ENCODE data around the gene CDH23. TPM values are rescaled to one million over a fixed set of nuclear protein-coding genes. Genes with fewer than 3 reads are reported as not detected.

CDH23 gene
- total and polyA plus RNA-seq, 2 donors (not counting 1 experiment from before 2014, with no cell fraction given), result 0.37 to 0.89 TPM

- no peaks in the 10 kb centered on the region for H3K79me2 ChIP-seq (ENCODE audit: control insufficient read depth, insufficient read depth, low read length)
- H3K9ac ChIP-seq (ENCODE audit: low read length), result no peak overlapping the region
- CTCF ChIA-PET, result interaction anchor here (1.3 kb wide), 1 partner anchor 19 kb away, joined by 3 read pairs; no protein-coding TSS in a partner anchor
- DNase-seq (no peak), ATAC-seq (ENCODE audit: low read depth) (no peak)
- peaks cover 0 to 11% of the 10 kb centered on the region in 2 donors for H3K4me1 ChIP-seq (ENCODE audit: control insufficient read depth in 2 of 2, insufficient read depth in 2 of 2, low read length in 2 of 2)
- intact Hi-C loops (cut with micrococcal nuclease), result no loop called here
- peaks cover 9% of the 10 kb centered on the region for H3K4me1 Mint-ChIP-seq
- H3K27me3 ChIP-seq (replicated peaks in 1 of 4; ENCODE audit: control extremely low read depth in 1 of 4, control insufficient read depth in 3 of 4, insufficient read depth in 4 of 4, low read length in 3 of 4), result peaks cover 0 to 2% (median 0%) of the 10 kb centered on the region in 4 experiments
- H3K9me3 ChIP-seq (ENCODE audit: control extremely low read depth in 1 of 3, control insufficient read depth in 2 of 3, insufficient read depth in 1 of 3, low read length in 2 of 3), result no peaks in the 10 kb centered on the region
- no peak overlapping the region for H3K4me3 Mint-ChIP-seq
- H3K36me3 ChIP-seq (replicated peaks in 1 of 2; ENCODE audit: control extremely low read depth in 1 of 2, control insufficient read depth in 1 of 2, extremely low read depth in 1 of 2, insufficient read depth in 2 of 2, low read length in 1 of 2), result no peaks in the 10 kb centered on the region
- no peaks in the 10 kb centered on the region for H3K9me3 Mint-ChIP-seq (ENCODE audit: insufficient read depth)
- WGBS (ENCODE audit: insufficient coverage), result 70% methylated on average over 12 of the region's 12 CpGs
- no peak overlapping the region for H3K27ac Mint-ChIP-seq
- H3K4me3 ChIP-seq (ENCODE audit: control extremely low read depth in 1 of 5, extremely low read depth in 1 of 5, insufficient read depth in 1 of 5, low read depth in 2 of 5, low read length in 4 of 5), result no peak overlapping the region
- H3K27me3 Mint-ChIP-seq, result peaks cover 6% of the 10 kb centered on the region
- no peak overlapping the region for H3K27ac ChIP-seq (ENCODE audit: low read length in 2 of 2)
- H2AFZ ChIP-seq (ENCODE audit: insufficient read depth, low read depth, low read length, poor library complexity, severe bottlenecking), result no peak overlapping the region
- no peak overlapping the region for H3K4me2 ChIP-seq (replicated peaks; ENCODE audit: low read depth, low read length, poor library complexity, severe bottlenecking)
- TF ChIP-seq CTCF (IDR thresholded peaks at IDR 0.05), result no peak
- no peak for TF ChIP-seq EZH2 (IDR thresholded peaks at IDR 0.05; ENCODE audit: borderline replicate concordance, insufficient read depth, low read depth, low read length, poor library complexity, severe bottlenecking)
- no peaks in the 10 kb centered on the region for H4K20me1 ChIP-seq (ENCODE audit: control insufficient read depth, insufficient read depth, low read length, poor library complexity, severe bottlenecking)
- POLR2A ChIA-PET, result no interaction called here
Observed at GRCh38 chr10:71621231-71622153, 224.8 kb downstream of the CDH23 start.

DNA sequence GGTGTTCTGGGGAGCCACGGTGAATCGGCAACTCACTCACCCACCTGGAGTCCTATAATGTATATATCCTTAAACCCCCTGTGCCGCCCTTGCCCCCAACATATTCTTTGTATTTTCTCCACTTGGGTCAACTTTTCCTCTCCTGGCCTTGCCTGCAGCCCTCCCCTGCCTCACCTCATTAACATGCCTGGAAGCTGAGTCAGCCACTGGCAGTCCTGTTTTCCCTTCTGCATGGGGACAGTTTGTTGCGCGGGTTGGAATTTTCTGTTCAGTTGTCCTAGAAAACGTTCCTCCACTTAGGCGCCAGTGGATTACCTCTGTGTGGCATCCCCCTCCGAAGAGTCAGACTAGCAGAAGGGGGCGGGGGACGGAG, 225.4 kb downstream of the CDH23 start:
- Mint-ChIP-seq H3K4me3 (no peak overlapping the region), H3K9me3 (ENCODE audit: insufficient read depth) (no peaks in the 10 kb centered on the region), H3K27ac (no peak overlapping the region), H3K4me1 (peaks cover 9% of the 10 kb centered on the region), H3K27me3 (peaks cover 8% of the 10 kb centered on the region)
- H3K4me2 ChIP-seq (replicated peaks; ENCODE audit: low read depth, low read length, poor library complexity, severe bottlenecking), result no peak overlapping the region
- no peaks in the 10 kb centered on the region for H4K20me1 ChIP-seq (ENCODE audit: control insufficient read depth, insufficient read depth, low read length, poor library complexity, severe bottlenecking)
- H3K4me3 ChIP-seq (ENCODE audit: control extremely low read depth in 1 of 5, extremely low read depth in 1 of 5, insufficient read depth in 1 of 5, low read depth in 2 of 5, low read length in 4 of 5), result no peak overlapping the region
- no peak overlapping the region for H3K9ac ChIP-seq (ENCODE audit: low read length)
- 96% methylated on average over 10 of the region's 10 CpGs for WGBS (ENCODE audit: insufficient coverage)
- H3K79me2 ChIP-seq (ENCODE audit: control insufficient read depth, insufficient read depth, low read length), result no peaks in the 10 kb centered on the region
- H3K4me1 ChIP-seq (ENCODE audit: control insufficient read depth in 2 of 2, insufficient read depth in 2 of 2, low read length in 2 of 2), result peaks cover 0 to 11% of the 10 kb centered on the region in 2 donors
- no peak overlapping the region for H3K27ac ChIP-seq (ENCODE audit: low read length in 2 of 2)
- no peaks in the 10 kb centered on the region for H3K36me3 ChIP-seq (replicated peaks in 1 of 2; ENCODE audit: control extremely low read depth in 1 of 2, control insufficient read depth in 1 of 2, extremely low read depth in 1 of 2, insufficient read depth in 2 of 2, low read length in 1 of 2)
- no peaks in the 10 kb centered on the region for H3K9me3 ChIP-seq (ENCODE audit: control extremely low read depth in 1 of 3, control insufficient read depth in 2 of 3, insufficient read depth in 1 of 3, low read length in 2 of 3)
- DNase-seq (no peak), ATAC-seq (ENCODE audit: low read depth) (no peak)
- TF ChIP-seq CTCF (IDR thresholded peaks at IDR 0.05) (no peak), EZH2 (IDR thresholded peaks at IDR 0.05; ENCODE audit: borderline replicate concordance, insufficient read depth, low read depth, low read length, poor library complexity, severe bottlenecking) (no peak)
- H3K27me3 ChIP-seq (replicated peaks in 1 of 4; ENCODE audit: control extremely low read depth in 1 of 4, control insufficient read depth in 3 of 4, insufficient read depth in 4 of 4, low read length in 3 of 4), result peaks cover 0 to 2% (median 0%) of the 10 kb centered on the region in 4 experiments
- H2AFZ ChIP-seq (ENCODE audit: insufficient read depth, low read depth, low read length, poor library complexity, severe bottlenecking), result no peak overlapping the region
- intact Hi-C loops (cut with micrococcal nuclease), result no loop called here
- CTCF ChIA-PET, result interaction anchor here (1.3 kb wide), 1 partner anchor 18 kb away, joined by 3 read pairs; no protein-coding TSS in a partner anchor
- POLR2A ChIA-PET, result no interaction called here
